H1 (cell line): ENCODE data around the gene ZNF148.

ENCODE experiments used
- E2F6 ChIP-seq: IDR thresholded peaks from 2 replicates; pipeline ENCODE4 v1.6.1; 2012; ENCODE audit warnings: inconsistent platforms
- NRF1 ChIP-seq: IDR thresholded peaks from 2 replicates; pipeline ENCODE4 v1.6.1; 2011; ENCODE audit warnings: mild to moderate bottlenecking, low read depth, low read length, improper control_type of control experiment
- POLR2A ChIP-seq, 2 experiments: IDR thresholded peaks; 1 replicate in 1 of 2; 2 replicates in 1 of 2; pipeline ENCODE4 v1.6.1; 2011; ENCODE audit warnings: low read depth in 2 of 2, low read length in 2 of 2, mild to moderate bottlenecking in 2 of 2; ENCODE audit errors: control extremely low read depth in 1 of 2
- RBBP5 ChIP-seq: IDR thresholded peaks from 2 replicates; pipeline ENCODE4 v1.7.1; 2012; ENCODE audit warnings: low read depth, mild to moderate bottlenecking, inconsistent platforms, low read length, moderate library complexity, borderline replicate concordance
- RXRA ChIP-seq: IDR thresholded peaks from 2 replicates; pipeline ENCODE4 v1.6.1; 2011; ENCODE audit warnings: low read depth, mild to moderate bottlenecking, low read length, moderate library complexity; ENCODE audit not compliant: insufficient read depth
- TBP ChIP-seq: IDR thresholded peaks from 2 replicates; pipeline ENCODE4 v1.6.1; 2011; ENCODE audit warnings: low read depth, low read length, improper control_type of control experiment
- TF ChIP-seq, protein P1 (sequence below), 3 experiments: IDR thresholded peaks; 1 replicate in 2 of 3; 2 replicates in 1 of 3; pipeline versions ENCODE4 v1.5.1 to v1.6.1; 2011; ENCODE audit warnings: low read length in 3 of 3, mild to moderate bottlenecking in 3 of 3, inconsistent platforms in 2 of 3, low read depth in 1 of 3, moderate library complexity in 1 of 3; ENCODE audit not compliant: insufficient read depth in 1 of 3; ENCODE audit errors: control extremely low read depth in 1 of 3
- TF ChIP-seq, protein P2 (sequence below): fragments of 300-600 bp; sonication (generic); IDR thresholded peaks from 2 replicates; pipeline ENCODE4 v1.7.1; 2012; ENCODE audit warnings: low read length, moderate library complexity, mild to moderate bottlenecking, inconsistent platforms; ENCODE audit not compliant: insufficient replicate concordance
- TF ChIP-seq, protein P3 (sequence below): IDR thresholded peaks from 2 replicates; pipeline ENCODE4 v1.6.1; 2012; ENCODE audit warnings: inconsistent platforms

DNA sequence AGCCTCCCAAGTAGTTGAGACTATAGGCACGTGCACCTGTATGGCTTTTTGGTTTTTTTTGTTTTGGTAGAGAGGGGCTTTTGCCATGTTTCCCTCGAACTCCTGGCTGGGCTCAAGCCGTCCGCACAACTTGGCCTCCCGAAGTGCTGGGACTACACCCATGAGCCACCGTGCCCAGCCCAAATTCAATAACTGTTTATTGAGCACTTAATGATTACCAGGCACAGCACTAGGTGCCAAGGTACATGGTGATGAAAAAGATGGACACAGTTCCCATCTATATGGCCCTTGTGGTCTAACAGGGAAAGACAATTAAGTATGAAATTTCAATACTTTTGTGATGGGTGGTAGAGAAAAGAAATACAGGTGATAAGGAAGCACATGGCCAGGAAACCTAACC lies 35.8 kb upstream of the ZNF148 start:
- TF ChIP-seq, protein P1, sequence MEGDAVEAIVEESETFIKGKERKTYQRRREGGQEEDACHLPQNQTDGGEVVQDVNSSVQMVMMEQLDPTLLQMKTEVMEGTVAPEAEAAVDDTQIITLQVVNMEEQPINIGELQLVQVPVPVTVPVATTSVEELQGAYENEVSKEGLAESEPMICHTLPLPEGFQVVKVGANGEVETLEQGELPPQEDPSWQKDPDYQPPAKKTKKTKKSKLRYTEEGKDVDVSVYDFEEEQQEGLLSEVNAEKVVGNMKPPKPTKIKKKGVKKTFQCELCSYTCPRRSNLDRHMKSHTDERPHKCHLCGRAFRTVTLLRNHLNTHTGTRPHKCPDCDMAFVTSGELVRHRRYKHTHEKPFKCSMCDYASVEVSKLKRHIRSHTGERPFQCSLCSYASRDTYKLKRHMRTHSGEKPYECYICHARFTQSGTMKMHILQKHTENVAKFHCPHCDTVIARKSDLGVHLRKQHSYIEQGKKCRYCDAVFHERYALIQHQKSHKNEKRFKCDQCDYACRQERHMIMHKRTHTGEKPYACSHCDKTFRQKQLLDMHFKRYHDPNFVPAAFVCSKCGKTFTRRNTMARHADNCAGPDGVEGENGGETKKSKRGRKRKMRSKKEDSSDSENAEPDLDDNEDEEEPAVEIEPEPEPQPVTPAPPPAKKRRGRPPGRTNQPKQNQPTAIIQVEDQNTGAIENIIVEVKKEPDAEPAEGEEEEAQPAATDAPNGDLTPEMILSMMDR (IDR thresholded peaks at IDR 0.05; ENCODE audit: control extremely low read depth in 1 of 3, insufficient read depth in 1 of 3, low read depth in 1 of 3, low read length in 3 of 3), result no peak
- no peak for TF ChIP-seq RBBP5
- no peak for TF ChIP-seq E2F6
- TF ChIP-seq TBP, result no peak
- TF ChIP-seq, protein P2, sequence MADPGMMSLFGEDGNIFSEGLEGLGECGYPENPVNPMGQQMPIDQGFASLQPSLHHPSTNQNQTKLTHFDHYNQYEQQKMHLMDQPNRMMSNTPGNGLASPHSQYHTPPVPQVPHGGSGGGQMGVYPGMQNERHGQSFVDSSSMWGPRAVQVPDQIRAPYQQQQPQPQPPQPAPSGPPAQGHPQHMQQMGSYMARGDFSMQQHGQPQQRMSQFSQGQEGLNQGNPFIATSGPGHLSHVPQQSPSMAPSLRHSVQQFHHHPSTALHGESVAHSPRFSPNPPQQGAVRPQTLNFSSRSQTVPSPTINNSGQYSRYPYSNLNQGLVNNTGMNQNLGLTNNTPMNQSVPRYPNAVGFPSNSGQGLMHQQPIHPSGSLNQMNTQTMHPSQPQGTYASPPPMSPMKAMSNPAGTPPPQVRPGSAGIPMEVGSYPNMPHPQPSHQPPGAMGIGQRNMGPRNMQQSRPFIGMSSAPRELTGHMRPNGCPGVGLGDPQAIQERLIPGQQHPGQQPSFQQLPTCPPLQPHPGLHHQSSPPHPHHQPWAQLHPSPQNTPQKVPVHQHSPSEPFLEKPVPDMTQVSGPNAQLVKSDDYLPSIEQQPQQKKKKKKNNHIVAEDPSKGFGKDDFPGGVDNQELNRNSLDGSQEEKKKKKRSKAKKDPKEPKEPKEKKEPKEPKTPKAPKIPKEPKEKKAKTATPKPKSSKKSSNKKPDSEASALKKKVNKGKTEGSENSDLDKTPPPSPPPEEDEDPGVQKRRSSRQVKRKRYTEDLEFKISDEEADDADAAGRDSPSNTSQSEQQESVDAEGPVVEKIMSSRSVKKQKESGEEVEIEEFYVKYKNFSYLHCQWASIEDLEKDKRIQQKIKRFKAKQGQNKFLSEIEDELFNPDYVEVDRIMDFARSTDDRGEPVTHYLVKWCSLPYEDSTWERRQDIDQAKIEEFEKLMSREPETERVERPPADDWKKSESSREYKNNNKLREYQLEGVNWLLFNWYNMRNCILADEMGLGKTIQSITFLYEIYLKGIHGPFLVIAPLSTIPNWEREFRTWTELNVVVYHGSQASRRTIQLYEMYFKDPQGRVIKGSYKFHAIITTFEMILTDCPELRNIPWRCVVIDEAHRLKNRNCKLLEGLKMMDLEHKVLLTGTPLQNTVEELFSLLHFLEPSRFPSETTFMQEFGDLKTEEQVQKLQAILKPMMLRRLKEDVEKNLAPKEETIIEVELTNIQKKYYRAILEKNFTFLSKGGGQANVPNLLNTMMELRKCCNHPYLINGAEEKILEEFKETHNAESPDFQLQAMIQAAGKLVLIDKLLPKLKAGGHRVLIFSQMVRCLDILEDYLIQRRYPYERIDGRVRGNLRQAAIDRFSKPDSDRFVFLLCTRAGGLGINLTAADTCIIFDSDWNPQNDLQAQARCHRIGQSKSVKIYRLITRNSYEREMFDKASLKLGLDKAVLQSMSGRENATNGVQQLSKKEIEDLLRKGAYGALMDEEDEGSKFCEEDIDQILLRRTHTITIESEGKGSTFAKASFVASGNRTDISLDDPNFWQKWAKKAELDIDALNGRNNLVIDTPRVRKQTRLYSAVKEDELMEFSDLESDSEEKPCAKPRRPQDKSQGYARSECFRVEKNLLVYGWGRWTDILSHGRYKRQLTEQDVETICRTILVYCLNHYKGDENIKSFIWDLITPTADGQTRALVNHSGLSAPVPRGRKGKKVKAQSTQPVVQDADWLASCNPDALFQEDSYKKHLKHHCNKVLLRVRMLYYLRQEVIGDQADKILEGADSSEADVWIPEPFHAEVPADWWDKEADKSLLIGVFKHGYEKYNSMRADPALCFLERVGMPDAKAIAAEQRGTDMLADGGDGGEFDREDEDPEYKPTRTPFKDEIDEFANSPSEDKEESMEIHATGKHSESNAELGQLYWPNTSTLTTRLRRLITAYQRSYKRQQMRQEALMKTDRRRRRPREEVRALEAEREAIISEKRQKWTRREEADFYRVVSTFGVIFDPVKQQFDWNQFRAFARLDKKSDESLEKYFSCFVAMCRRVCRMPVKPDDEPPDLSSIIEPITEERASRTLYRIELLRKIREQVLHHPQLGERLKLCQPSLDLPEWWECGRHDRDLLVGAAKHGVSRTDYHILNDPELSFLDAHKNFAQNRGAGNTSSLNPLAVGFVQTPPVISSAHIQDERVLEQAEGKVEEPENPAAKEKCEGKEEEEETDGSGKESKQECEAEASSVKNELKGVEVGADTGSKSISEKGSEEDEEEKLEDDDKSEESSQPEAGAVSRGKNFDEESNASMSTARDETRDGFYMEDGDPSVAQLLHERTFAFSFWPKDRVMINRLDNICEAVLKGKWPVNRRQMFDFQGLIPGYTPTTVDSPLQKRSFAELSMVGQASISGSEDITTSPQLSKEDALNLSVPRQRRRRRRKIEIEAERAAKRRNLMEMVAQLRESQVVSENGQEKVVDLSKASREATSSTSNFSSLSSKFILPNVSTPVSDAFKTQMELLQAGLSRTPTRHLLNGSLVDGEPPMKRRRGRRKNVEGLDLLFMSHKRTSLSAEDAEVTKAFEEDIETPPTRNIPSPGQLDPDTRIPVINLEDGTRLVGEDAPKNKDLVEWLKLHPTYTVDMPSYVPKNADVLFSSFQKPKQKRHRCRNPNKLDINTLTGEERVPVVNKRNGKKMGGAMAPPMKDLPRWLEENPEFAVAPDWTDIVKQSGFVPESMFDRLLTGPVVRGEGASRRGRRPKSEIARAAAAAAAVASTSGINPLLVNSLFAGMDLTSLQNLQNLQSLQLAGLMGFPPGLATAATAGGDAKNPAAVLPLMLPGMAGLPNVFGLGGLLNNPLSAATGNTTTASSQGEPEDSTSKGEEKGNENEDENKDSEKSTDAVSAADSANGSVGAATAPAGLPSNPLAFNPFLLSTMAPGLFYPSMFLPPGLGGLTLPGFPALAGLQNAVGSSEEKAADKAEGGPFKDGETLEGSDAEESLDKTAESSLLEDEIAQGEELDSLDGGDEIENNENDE, result no peak
- no peak for TF ChIP-seq RXRA
- no peak for TF ChIP-seq NRF1
- TF ChIP-seq, protein P3, sequence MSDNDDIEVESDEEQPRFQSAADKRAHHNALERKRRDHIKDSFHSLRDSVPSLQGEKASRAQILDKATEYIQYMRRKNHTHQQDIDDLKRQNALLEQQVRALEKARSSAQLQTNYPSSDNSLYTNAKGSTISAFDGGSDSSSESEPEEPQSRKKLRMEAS, result no peak
- TF ChIP-seq POLR2A (IDR thresholded peaks at IDR 0.05; ENCODE audit: control extremely low read depth in 1 of 2, low read depth in 2 of 2, low read length in 2 of 2), result no peak
